Hippocampal formation (tissue), 2 donors: ENCODE measurements around the gene ISYNA1.

ENCODE experiments used
- DNase-seq, 2 donors: peaks; one replicate each; lab custom pipeline; 2025; lab: John Stamatoyannopoulos, UW

The ISYNA1 gene

DNA sequence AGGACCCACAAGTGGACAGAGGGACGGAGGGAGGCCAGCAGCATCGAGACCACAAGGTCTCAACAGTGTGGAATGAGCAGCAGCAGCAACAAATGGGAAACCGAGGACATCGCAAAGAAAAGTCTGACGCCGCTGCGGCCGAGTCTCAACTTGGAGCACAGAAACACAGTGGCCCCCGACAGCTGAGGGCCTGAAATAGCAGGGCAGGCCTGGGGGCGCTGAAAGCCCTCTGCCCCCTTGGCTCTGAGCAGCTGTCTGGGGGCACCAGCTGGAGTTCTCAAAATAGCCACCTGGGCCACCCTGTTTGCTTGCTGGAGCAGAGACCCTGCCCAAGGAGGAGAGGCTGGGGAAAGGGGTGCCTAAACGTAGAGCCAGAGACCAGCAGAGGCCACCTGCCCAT lies 5.9 kb upstream of the ISYNA1 start:
- DNase-seq: no peak

DNA sequence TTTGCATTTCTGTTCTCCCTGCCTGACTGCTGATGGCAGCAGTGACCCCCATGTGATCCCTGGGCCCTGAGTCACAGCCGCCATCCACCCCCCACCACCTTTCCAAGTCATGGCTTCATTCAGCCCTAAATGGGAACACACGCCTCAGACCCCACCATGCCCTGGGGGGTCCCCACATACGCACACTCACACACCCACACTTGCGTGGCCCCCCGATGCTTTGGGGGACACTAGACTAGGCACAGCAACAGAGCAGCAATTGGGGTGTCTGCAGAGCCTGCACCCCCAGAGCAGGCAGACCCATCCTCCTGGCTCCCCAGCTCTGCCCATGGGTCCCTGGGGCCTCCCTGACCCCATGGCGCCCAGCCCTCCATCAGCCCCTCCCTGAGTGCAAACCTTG lies 5.5 kb upstream of the ISYNA1 start:
- no peak for DNase-seq

DNA sequence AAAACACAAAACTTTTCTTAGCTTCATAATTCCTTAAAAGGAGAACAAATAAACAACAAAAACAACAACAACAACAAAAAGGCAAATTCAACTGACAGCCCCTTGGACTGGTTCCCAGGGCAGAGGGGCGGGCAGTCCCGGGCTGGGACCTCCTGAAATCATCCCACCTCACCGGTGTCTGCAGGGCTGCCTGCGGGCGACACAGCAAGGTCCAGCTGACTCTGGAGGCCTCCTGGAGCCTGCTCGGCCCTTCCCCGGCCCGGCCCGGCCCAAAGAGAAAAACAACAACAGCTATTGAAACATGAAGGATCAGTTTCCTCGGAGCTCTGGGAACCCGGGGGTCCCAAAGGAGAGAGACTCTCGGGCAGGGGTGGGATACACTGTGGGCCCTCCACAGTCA lies 5.0 kb upstream of the ISYNA1 start:
- no peak for DNase-seq

DNA sequence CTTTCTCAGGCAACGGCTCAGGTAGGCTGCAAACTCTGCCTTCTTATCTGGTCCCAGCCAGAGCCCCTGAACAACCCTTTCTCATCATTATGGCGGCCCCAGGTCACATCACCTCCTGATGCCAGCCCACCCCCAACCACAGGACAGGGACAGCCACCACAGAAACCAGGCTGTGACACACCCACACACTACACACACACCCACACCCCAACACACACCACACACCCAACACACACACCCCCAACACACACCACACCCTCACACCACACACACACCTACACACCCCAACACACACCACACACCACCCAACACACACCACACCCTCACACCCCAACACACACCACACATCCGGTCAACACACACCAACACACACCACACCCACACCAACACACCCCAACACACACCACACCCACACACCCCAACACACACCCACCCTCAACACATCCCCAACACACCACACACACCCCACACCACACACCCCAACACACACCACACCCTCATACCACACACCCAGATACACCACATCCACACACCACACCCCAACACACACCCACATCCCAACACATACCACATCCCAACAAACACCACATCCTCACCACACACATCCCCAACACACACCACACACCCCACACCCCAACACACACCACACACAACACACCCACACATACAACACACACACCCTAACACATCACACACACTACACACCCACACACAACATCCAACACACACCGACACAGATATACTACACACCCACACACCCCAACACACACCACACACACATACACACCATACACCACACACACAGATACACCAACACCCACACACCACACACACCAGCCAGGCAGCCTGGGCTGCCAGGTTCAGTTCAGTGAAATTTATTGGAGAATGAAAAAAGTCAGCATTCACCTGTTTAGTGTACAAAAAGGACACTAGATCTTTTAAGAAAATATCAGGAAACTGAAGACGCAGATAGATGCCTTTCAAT lies 4.2 kb upstream of the ISYNA1 start:
- DNase-seq: no peak

DNA sequence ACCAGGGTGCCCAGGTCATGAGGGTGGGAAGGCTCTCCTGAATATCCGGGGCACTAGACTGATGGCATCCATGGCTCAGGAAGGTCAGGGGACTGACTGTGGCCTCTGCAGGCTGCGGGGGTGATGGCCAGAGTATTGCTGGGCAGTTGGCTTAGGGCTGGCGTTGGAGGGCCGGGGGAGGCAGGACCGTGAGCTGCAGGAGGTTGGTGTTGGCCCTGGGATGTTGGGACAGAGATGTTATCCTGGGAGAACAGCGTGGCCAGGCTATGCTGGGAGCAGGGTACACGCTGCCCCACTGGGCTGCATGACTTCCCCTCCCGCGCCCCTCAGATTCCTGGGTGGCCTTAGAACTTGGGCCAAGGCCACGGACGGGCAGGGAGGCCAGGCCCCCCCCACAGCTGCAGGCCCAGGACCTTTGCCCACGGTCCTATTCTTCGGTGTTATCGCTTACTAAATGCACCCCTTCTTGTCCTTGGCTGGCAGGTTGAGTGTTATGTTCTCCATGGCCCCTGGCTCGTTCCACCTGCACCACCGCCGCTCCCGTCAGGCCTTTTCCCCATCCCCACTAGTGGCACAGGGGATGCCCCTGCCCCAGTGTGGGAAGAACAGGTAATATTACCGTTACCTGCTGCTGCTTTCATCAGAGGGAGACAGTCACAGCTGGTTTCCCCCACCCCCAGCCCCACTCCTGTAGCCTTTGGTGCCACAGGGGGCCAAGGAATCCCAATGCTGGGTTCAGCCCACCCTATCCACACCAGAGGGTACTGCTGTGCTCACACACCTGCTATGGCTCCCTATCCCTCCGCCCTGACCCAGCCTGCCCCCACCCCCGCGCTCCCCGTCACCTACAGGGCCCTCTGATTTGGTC lies 3.2 kb upstream of the ISYNA1 start:
- DNase-seq: no peak

DNA sequence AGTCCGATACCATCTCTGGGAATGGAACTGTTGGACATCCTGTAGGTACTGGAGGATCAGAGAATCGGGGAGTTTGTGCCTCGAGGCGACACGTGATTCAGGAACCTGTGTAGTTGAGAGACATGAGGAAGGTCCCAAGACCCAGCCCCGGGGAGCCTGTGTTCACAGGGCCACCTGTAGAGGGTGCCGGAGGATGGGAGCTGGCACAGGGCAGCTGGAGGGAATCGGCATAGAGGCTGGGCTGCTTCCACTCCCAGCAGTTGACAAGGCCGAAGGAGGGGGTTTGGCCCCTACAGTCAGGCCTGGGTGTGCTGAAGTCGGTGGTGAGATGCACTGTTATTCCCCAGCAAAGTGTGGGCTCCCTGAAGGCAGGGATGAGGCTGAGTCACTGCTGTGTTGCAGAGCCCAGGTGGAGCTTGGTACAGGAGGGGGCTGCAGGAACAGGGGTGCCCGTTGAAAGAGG lies 2.5 kb upstream of the ISYNA1 start:
- no peak for DNase-seq

DNA sequence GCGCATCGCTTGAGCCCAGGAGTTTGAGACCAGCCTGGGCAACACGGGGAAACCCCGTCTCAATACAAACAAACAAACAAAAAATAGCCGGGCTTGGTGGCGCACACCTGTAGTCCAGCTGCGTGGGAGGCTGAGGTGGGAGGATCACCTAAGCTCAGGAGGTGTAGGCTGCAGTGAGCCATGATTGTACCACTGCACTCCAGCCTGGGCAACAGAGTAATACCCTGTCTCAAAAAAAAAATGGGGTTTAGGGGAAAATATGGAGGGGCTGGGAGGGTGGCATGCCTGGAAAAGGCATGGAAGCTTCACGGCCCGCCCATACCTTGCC lies 1.9 kb upstream of the ISYNA1 start:
- DNase-seq: no peak

DNA sequence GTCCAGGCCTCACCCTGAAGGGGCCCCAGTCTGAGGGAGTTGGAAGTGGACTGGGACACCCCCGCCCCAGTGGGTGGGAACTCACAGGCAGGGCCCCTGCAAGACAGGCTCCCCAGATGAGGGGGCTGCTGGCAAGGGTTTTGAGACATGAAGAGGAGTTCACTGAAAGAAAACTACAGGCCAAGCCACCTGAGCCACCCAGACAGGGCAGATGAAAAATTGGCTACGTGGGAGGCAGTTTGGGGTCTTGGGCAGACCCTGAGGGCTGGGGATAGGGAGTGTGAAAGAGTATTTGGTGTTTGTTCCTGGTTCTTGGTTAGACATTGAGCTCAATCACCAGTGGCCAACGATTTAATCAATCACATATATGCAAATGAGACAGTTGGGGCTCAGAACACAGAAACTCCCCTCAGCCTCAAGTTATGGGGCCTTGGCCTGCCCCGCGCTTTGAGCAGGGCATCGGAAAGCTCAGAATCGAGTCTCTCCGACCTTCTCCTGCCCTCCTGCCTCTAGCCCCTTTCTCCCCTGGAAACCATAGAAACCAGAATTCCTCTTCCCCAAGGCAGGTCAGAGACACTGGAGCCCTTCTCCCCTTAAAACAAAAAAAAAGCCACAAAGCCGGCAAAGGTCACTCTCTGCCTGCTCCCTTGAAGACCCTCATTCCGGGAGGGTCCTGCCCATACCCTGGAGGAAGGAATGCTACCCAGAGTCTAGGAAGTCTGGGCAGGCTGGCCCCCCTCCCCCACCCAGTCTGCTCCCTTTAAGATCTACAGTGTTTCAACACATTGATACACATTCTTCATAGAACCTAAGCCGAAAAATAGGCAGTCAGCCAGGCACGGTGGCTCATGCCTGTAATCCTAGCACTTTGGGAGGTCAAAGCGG lies 1.3 kb upstream of the ISYNA1 start:
- DNase-seq: no peak

DNA sequence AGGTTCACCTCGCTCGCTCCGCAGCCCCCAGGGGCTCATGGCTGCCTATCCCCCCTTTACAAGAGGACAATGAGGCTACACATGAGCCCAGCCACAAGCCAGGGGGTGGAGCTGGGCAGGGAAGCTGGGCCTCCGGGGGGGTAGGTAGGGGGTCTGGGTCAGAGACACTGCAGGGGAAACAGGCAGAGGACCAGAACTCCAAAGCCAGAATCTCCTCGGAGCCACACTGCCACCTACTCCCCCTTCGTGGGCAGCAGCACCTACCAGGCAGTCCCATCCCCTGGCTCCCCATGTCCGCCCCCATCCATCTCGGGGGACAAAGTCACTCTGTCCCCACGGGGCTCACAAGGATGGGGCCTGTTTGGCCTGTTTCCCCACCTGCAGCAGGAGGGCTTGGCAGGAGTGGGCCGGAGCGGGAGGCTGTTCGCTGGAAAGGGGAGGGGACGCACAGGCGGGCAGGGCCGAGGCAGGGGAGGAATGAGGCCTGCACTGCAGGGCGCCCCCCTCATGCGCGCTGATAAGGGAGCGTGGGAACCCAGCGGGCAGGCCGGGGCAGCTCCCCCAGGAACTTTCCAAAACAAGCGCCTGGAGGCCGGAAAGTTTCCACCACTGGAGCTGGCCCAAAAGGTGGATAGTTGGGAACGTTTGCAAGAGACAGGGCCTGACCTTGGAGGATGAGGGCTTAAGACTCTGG lies 545 bp upstream of the ISYNA1 start:
- DNase-seq: no peak

DNA sequence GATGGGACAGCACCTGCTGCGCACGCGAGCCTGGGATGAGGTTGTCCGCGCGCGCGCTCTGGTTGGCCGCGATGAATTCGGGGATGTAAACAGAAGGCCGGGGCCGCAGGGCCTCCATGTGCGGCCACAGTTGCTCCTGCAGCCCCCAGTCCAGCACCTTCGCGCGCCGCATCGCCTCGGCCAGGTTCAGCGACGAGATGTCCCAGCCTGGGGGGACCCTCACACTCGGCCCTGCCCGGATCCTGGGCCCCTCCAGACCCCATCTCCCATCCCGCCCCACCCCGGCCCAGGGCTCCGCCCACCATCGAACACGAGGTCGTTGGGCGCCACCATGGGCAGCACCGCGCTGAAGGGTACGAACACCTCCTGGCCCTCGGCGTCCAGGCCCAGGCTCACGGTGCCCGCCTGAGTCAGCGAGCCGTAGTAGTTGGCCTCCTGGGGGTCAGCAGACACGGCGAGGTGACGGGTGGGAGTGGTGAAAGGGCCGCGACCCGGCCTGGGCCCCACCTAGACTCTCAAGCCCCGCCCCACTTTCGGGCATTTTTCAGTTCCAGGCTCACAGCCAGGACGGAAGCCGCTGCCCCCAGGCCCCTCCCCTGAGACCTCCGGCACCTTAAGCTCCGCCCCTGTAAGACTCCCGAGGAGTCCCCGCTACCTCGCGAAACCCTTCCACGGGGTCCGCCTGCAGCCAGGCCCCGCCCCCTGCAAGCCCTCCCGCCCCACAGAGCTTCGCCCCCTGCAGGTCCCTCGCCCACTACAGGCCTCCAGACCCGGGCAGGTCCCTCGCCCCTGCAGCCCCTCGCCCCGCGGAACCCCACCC lies 1.1 kb downstream of the ISYNA1 start:
- DNase-seq: peak in 1 of 2 donors; percentile 31

DNA sequence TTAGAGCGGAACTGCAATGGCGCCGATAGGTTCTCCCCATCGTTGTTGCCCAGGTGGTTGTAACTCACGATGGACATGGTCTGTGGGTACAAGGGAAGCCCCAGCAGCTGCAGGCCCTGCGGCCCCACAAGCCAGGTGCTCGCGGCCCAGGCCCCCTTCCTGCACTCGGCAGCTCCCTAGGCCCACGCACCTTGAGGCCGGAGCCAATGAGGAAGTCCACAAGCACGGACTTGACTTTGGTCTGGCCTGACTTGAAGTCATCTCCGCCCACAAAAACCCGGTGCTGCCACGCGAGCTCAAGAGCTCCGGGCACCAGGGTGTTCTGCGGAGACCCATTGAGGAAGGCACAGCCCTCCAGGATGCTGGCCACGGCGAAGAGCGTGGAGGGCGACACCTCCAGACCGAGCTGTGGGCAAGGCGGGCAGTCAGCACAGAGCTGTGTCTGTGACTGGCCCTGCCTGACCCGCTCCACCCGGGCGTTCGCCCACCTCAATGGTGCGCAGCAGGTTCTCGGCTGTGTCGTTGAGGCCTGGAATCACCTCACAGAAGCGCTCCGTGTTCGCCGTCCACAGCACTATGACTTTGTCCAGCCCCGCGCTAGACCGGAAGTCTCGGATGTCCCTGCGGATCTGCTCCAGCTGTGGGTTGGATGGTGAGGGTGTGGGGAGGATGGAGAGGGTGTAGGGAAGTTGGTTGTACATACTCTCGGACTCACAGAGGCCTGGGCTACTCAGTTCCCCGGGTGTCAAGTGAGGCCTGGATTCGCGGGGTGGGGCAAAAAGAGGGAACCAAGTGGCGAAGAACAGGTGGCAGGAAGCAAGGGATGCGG lies 1.9 kb downstream of the ISYNA1 start:
- DNase-seq: no peak

DNA sequence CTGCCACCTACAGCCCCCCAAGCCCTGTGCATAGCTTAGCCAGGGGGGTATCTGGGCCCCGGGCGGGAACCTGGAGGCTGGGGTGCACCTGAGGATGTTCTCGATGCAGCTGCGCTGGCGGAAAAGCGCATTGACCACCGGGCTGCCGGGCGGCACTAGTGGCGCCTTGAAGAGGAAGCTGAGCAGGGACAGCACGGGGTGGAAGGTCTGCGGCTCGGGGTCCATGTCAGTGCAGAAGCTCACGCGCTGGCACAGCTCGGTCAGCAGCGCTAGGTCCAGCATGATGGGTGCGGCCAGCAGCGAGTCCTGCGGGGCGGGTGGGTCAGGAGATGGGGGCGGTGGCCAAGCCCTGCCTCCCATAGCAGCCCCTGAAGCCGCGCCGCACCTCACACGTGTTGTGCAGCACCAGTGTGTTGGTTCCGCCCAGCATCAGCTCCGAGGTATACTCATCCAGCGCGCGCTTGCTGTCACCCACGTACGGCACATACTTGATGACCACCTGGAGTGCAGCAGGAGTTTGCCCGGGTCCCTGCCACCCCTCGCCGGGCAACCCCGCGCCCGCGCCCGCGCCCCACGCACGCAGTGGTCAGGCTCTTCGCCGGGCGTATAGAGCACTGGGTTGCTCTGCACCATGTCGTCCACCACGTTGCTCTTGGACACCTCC lies 2.6 kb downstream of the ISYNA1 start:
- DNase-seq: no peak

DNA sequence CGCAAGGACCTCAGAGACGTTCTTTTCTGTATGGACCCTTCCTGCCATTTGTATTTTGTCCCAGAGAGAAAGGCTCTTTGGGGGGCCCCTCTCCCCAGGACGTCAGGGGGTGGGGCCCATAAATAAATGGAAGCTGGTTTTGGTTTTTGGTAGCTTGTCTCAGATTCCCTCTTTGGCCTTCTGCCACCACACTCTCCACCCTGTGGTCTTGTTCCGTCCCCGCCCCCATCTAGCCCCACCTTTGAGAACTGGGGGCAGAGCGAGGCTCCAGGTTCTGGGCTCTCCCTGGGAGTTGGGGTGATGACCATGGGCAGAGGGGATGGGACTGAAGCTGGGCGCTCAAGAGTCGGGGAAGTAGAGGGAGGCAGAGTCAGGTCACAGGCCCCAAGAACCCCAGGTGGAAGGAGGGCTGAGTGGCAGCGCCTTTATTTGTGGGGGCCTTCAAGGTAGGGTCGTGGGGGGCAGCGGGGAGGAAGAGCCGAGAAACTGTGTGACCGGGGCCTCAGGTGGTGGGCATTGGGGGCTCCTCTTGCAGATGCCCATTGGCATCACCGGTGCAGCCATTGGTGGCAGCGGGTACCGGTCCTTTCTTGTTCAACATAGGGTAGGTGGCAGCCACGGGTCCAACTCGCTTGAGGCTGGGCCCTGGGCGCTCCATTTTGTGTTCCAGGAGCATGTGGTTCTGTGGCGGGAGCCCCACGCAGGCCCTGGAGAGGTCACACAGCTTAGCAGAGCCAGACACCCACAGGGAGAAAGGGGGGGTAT lies 3.3 kb downstream of the ISYNA1 start:
- DNase-seq: no peak

DNA sequence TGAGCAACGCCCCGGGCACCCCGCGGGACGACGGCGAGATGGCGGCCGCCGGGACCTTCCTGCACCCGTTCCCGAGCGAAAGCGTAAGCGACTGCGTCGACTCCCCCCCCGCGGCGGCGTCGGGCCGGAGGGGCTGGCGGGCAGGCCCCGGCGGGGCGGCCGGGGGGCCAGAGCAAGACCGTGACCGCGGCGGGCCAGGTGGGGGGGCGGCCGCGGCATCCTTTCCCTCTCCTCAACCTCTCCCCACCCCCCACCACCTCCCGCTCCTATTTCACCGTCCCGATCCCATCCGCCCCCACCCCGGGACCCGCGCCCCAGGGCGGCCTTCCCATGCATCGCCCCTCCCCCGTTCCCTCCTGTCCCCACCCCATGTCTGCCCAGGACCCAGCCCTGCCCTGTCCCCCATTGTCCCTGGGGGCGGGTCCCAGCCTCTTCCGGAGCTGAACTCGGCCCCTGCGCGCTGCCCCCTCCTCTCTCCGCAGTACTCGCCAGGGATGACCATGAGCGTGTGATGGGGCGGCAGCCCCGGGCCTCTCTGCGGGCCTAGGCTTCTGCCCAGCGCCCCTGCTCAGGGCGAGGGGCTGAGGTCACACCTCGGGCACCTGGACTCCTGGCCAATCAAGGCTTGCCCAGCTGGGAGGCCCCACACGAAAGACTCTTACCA lies 4.1 kb downstream of the ISYNA1 start:
- DNase-seq: no peak

DNA sequence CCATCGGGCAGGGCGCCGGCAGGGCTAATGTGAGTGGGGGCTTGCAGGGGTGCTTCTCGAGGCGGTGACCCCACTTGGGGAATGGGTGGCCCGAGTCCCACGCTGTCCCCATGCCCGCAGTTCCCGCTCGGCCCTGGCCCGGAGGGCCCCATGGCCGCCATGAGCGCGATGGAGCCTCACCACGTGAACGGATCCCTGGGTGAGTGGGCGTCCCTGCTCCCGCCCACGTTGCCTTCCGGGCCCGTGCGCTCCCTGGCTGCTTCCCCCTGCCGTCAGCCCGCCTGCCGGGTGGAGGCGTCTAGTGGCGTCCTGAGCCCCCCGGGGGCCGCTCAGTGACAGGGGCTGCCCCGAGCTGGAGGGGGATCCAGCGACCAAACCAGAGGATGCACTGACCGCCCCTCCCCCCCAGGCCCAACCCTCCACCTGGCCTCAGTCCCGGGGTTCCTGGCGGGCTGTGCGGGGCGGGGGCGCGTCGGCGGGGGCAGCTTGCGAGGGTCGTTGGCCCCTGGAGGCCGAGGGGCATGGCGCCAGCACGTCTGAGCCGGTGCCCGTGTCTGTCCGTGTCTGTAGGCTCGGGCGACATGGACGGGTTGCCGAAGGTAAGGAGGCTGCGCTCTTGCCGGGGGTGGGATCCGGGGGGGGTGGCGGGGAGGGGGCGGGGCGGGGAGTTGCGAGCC lies 4.8 kb downstream of the ISYNA1 start:
- no peak for DNase-seq

DNA sequence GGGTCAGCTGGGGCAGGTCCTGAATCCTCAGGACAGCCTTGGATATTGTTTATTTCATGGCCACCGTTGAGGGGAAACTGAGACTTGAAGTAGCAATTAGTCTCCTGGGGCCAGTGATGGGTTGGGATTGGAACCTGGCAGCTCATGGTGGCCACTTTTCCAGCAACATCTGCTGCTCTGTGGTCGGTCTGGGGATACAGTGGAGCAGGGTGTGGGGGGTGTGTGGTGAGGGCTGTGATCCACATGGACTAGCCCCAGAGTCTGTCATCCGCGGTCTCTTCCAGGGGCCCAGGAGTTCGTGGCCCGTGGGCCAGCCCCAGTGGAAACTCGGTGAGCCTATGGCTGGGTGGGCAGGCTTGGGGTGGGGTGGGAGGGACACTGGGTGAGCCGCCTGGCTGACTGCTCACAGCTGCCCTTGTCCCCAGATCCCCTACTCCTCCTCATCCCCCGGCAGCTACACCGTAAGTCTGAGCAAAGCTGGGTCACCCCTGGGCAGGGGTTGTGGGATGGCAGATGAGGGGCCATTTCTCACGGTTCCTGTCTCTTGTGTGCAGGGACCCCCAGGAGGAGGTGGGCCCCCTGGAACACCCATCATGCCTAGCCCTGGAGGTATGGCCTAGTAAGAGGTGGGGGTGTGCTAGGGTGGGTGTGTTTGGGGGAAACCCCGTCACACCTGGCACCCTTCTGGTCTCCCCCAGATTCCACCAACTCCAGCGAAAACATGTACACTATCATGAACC lies 5.5 kb downstream of the ISYNA1 start:
- no peak for DNase-seq
